ENCODE results near the gene FREM3. TPM values are rescaled to one million over a fixed set of nuclear protein-coding genes. Genes with fewer than 3 reads are reported as not detected.
"Not testable (repeated sequence)": the region's sequence is repeated elsewhere in the genome, so short reads cannot be mapped to it uniquely, and the experiment has no call there.

Gene FREM3
- total and polyA plus RNA-seq, 4 donors, result 0.18 to 0.36 TPM; not detected in 2

GRCh38 chr4:143554728-143555597 lies 145.5 kb downstream of the FREM3 start:
- peaks cover 1 to 2% of the 10 kb centered on the region in 2 donors for H3K36me3 ChIP-seq (ENCODE audit: control insufficient read depth in 1 of 2, insufficient read depth in 2 of 2, low read length in 1 of 2)
- no peak for ATAC-seq (ENCODE audit: low FRiP score)
- DNase-seq, result no peak

DNA sequence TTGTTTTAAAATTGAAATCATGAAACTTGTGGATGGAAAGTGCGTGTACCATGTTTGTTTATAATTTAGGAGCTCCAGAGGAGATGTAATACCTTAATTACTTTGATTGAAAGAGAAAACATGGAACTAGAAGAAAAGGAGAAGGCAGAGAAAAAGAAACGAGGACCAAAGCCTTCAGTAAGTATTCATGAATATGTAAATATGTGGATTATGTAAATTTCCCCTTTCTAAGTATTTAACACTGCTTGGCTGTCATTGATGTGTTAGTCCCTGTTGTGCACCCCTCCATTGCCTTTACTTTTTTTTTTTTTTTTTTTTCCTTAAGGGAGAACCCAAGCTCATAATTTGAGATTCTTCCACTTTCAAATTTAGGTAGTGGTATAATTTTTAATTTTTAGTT lies 150.5 kb downstream of the FREM3 start:
- Histone ChIP-seq H3K27me3 (ENCODE audit: control insufficient read depth in 1 of 2, insufficient read depth in 2 of 2, low read length in 1 of 2) (no peaks in the 10 kb centered on the region), H3K4me3 (ENCODE audit: low read length in 2 of 2) (no peak overlapping the region), H3K9me3 (ENCODE audit: control insufficient read depth, low read length) (no peaks in the 10 kb centered on the region), H3K27ac (ENCODE audit: low read depth in 1 of 2, low read length in 2 of 2) (no peak overlapping the region), H3K36me3 (ENCODE audit: control insufficient read depth in 1 of 2, insufficient read depth in 2 of 2, low read length in 1 of 2) (peaks cover 2 to 3% of the 10 kb centered on the region in 2 donors), H3K4me1 (ENCODE audit: control insufficient read depth in 1 of 2, insufficient read depth in 2 of 2, low read length in 2 of 2) (peaks cover 0 to 2% of the 10 kb centered on the region in 2 donors)
- ATAC-seq (ENCODE audit: low FRiP score) (no peak), DNase-seq (no peak)
- WGBS, 2 donors, result 89 to 91% methylated on average over 2 of the region's 2 CpGs
- intact Hi-C loops (cut with DNase I), result loop anchor here in 1 of 2 donors (10.0 kb wide), 1 partner anchor 355 kb away; the partner anchor contains the start of gene GYPE

More at GRCh38 chr4:143554728-143555597, 145.5 kb downstream of the FREM3 start:
- H3K4me1 ChIP-seq (ENCODE audit: control insufficient read depth in 1 of 2, insufficient read depth in 2 of 2, low read length in 2 of 2), result peaks cover 2% of the 10 kb centered on the region in 2 donors
- no peak overlapping the region for H3K27ac ChIP-seq (ENCODE audit: low read depth in 1 of 2, low read length in 2 of 2)
- 63% methylated on average over 4 of the region's 4 CpGs for WGBS, 2 donors
- no peak overlapping the region for H3K4me3 ChIP-seq (ENCODE audit: low read length in 2 of 2)
- intact Hi-C loops (cut with DNase I), result loop anchor here in 1 of 2 donors (10.0 kb wide), 1 partner anchor 350 kb away; the partner anchor contains the start of gene GYPE
- H3K9me3 ChIP-seq (ENCODE audit: control insufficient read depth, low read length), result no peaks in the 10 kb centered on the region
- no peaks in the 10 kb centered on the region for H3K27me3 ChIP-seq (ENCODE audit: control insufficient read depth in 1 of 2, insufficient read depth in 2 of 2, low read length in 1 of 2)

- no peaks in the 10 kb centered on the region for H3K4me1 ChIP-seq (ENCODE audit: control insufficient read depth in 1 of 2, insufficient read depth in 2 of 2, low read length in 2 of 2)
- ATAC-seq (ENCODE audit: low FRiP score), result no peak
- no peak overlapping the region for H3K27ac ChIP-seq (ENCODE audit: low read depth in 1 of 2, low read length in 2 of 2)
- no peak overlapping the region for H3K4me3 ChIP-seq (ENCODE audit: low read length in 2 of 2)
- no peak for DNase-seq
- H3K9me3 ChIP-seq (ENCODE audit: control insufficient read depth, low read length), result no peaks in the 10 kb centered on the region
- WGBS, 2 donors, result 98% methylated on average over 3 of the region's 3 CpGs
- intact Hi-C loops (cut with DNase I), result no loop called here
- peaks cover 2 to 5% of the 10 kb centered on the region in 2 donors for H3K36me3 ChIP-seq (ENCODE audit: control insufficient read depth in 1 of 2, insufficient read depth in 2 of 2, low read length in 1 of 2)
- H3K27me3 ChIP-seq (ENCODE audit: control insufficient read depth in 1 of 2, insufficient read depth in 2 of 2, low read length in 1 of 2), result no peaks in the 10 kb centered on the region
Observed at GRCh38 chr4:143539670-143540023, 160.8 kb downstream of the FREM3 start.

DNA sequence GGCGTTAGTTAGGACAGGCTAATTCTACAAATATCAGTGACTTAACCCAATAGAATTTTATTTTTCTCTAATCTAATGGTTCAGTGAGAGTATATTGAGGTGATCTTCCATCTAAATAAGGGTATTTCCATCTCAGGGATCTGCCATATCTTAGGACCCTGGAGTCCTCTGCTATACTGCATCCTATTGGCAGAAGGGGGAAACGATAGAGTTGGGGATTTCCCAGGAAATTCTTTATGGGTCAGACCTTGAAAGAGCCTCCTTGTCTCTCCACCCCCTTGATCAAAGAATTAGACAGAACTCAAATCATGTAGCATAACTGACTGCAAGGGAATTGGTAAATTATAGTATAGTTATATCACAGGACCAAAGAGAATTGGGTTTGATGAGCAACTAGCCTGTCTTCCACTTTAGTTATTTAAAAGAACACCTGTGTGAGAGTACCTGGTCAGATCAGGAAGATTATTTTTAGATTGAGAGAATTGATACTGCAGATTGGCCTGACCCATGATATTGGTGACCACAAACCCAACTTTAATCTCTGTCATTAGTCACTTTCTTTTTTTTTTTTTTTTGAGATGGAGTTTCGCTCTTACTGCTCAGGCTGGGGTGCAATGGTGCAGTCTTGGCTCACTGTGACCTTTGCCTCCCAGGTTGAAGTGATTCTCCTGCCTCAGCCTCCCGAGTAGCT lies 161.4 kb downstream of the FREM3 start:
- Histone ChIP-seq H3K4me3 (ENCODE audit: low read length in 2 of 2) (no peak overlapping the region), H3K36me3 (ENCODE audit: control insufficient read depth in 1 of 2, insufficient read depth in 2 of 2, low read length in 1 of 2) (peaks cover 2 to 5% of the 10 kb centered on the region in 2 donors), H3K4me1 (ENCODE audit: control insufficient read depth in 1 of 2, insufficient read depth in 2 of 2, low read length in 2 of 2) (no peaks in the 10 kb centered on the region), H3K27me3 (ENCODE audit: control insufficient read depth in 1 of 2, insufficient read depth in 2 of 2, low read length in 1 of 2) (no peaks in the 10 kb centered on the region), H3K9me3 (ENCODE audit: control insufficient read depth, low read length) (no peaks in the 10 kb centered on the region), H3K27ac (ENCODE audit: low read depth in 1 of 2, low read length in 2 of 2) (no peak overlapping the region)
- ATAC-seq (ENCODE audit: low FRiP score) (no peak), DNase-seq (no peak)
- 91 to 98% methylated on average over 4 of the region's 4 CpGs for WGBS, 2 donors
- intact Hi-C loops (cut with DNase I), result no loop called here

DNA sequence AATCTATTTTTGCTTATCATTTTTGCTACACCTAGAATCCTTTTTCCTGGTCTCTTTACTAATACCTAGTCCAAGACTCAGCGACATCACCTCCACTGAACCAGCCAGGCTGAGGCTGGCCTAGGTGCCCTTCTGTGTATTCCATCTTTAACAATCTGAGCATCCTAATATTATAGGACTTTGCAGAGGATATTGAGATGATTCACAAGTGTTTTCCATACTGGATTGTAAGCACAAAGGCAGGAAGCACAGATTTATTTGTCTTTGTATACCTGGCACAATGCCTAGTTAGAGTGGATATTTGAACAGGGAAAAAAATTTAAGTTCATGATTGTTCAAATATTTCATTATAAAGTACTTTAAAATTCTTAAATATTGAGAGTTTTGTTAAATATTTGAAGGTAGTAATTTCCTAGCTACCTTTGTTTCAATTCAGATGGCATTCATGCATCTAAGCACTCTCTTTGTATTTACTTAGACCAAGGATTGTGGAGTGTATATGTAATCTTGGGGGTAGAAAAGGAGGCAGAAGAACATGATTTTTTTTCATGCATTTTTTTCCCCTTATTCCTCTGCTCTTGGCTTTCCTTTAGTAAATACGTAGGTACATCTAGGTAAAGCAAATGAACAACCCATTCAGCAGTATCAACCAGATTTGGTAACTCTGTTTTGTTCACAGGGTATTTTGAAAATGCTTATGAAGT lies 168.5 kb downstream of the FREM3 start:
- WGBS, 2 donors, result 85 to 86% methylated on average over 2 of the region's 2 CpGs
- Histone ChIP-seq H3K36me3 (ENCODE audit: control insufficient read depth in 1 of 2, insufficient read depth in 2 of 2, low read length in 1 of 2) (peaks cover 4 to 7% of the 10 kb centered on the region in 2 donors), H3K4me1 (ENCODE audit: control insufficient read depth in 1 of 2, insufficient read depth in 2 of 2, low read length in 2 of 2) (no peaks in the 10 kb centered on the region), H3K27ac (ENCODE audit: low read depth in 1 of 2, low read length in 2 of 2) (no peak overlapping the region), H3K27me3 (ENCODE audit: control insufficient read depth in 1 of 2, insufficient read depth in 2 of 2, low read length in 1 of 2) (no peaks in the 10 kb centered on the region), H3K9me3 (ENCODE audit: control insufficient read depth, low read length) (no peaks in the 10 kb centered on the region), H3K4me3 (ENCODE audit: low read length in 2 of 2) (no peak overlapping the region)
- intact Hi-C loops (cut with DNase I), result no loop called here
- DNase-seq, result no peak
- no peak for ATAC-seq (ENCODE audit: low FRiP score)

DNA sequence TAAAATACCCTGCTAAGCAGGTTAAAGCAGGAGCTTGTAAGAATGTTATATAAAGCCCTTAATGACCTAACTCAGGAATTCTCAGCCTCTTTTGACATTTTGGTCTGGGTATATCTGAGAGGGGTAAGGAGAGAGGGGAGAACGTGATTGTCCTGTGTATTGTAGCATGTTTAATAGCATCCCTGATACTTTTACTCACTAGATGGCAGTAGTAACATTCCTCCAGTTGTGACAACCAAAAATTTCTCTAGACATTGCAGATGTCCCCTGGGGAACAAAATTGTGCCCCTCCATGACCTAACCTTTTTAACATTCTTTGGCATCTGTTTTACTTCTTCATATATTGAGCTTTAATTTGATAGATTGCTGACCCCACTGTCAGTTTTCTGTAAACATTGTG lies 169.1 kb downstream of the FREM3 start:
- WGBS, 2 donors, result 17 to 35% methylated on average over 1 of the region's 1 CpG
- DNase-seq (no peak), ATAC-seq (ENCODE audit: low FRiP score) (no peak)
- H3K36me3 ChIP-seq (ENCODE audit: control insufficient read depth in 1 of 2, insufficient read depth in 2 of 2, low read length in 1 of 2), result peaks cover 4 to 7% of the 10 kb centered on the region in 2 donors
- no peak overlapping the region for H3K27ac ChIP-seq (ENCODE audit: low read depth in 1 of 2, low read length in 2 of 2)
- no peaks in the 10 kb centered on the region for H3K9me3 ChIP-seq (ENCODE audit: control insufficient read depth, low read length)
- no peak overlapping the region for H3K4me3 ChIP-seq (ENCODE audit: low read length in 2 of 2)
- no peaks in the 10 kb centered on the region for H3K27me3 ChIP-seq (ENCODE audit: control insufficient read depth in 1 of 2, insufficient read depth in 2 of 2, low read length in 1 of 2)
- no peaks in the 10 kb centered on the region for H3K4me1 ChIP-seq (ENCODE audit: control insufficient read depth in 1 of 2, insufficient read depth in 2 of 2, low read length in 2 of 2)
- intact Hi-C loops (cut with DNase I), result no loop called here

DNA sequence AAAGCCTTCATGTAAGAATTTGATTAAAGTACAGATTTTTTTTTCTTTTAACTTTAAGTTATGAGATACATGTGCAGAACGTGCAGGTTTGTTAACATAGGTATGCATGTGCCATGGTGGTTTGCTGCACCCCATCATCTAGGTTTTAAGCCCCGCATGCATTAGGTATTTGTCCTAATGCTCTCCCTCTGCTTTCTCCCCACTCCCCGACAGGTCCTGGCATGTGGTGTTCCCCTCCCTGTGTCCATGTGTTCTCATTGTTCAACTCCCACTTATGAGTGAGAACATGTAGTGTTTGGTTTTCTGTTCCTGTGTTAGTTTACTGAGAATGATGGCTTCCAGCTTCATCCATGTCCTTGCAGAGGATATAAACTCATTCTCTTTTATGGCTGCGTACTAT lies 172.4 kb downstream of the FREM3 start:
- intact Hi-C loops (cut with DNase I); H3K36me3 ChIP-seq (ENCODE audit: control insufficient read depth in 1 of 2, insufficient read depth in 2 of 2, low read length in 1 of 2); ATAC-seq (ENCODE audit: low FRiP score); H3K4me1 ChIP-seq (ENCODE audit: control insufficient read depth in 1 of 2, insufficient read depth in 2 of 2, low read length in 2 of 2); H3K27ac ChIP-seq (ENCODE audit: low read depth in 1 of 2, low read length in 2 of 2); DNase-seq; H3K4me3 ChIP-seq (ENCODE audit: low read length in 2 of 2); H3K9me3 ChIP-seq (ENCODE audit: control insufficient read depth, low read length); H3K27me3 ChIP-seq (ENCODE audit: control insufficient read depth in 1 of 2, insufficient read depth in 2 of 2, low read length in 1 of 2): not testable (repeated sequence)
- 86 to 92% methylated on average over 4 of the region's 4 CpGs for WGBS, 2 donors
